ENCODE data around the gene GPR31. TPM values are rescaled to one million over a fixed set of nuclear protein-coding genes. Genes with fewer than 3 reads are reported as not detected.
"Not testable (repeated sequence)": the region's sequence is repeated elsewhere in the genome, so short reads cannot be mapped to it uniquely, and the experiment has no call there.

The GPR31 gene
- total and polyA plus RNA-seq, 2 of the 4 experiments (the other 2 are of a cell fraction), result not detected

DNA sequence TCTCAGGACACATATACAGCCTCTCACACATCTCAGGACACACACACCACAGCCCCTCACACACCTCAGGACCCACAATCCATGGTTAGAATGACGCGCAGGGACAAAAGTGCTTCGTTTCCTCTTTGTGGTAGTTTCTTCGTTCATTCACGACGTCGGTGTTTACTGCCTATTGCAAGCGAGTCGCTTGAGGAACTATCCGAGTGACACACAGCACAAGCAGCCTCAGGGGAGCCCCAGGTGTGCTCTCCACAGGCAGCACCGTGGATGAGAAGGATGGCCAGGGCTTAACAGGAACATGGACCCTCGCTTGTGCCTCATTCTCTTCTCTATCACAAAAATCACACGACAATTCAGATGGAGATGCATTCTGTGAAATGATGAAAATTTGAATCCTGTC, 12.1 kb upstream of the GPR31 start:
- H2BK5ac ChIP-seq (ENCODE audit: low read depth, low read length, poor library complexity, severe bottlenecking); H2AK5ac ChIP-seq (ENCODE audit: low read depth, low read length); ATAC-seq (ENCODE audit: low read depth); H2BK20ac ChIP-seq (ENCODE audit: low read depth, low read length); H3K36me3 ChIP-seq (ENCODE audit: control insufficient read depth, insufficient read depth, low read length); H3K4me1 ChIP-seq (ENCODE audit: control insufficient read depth, insufficient read depth, low read length); H2BK120ac ChIP-seq (ENCODE audit: low read depth, low read length); H3K23ac ChIP-seq (ENCODE audit: low read depth, low read length); H3K27ac ChIP-seq (ENCODE audit: insufficient read depth, low read length); H2BK15ac ChIP-seq (ENCODE audit: low read depth, low read length); CTCF ChIA-PET; intact Hi-C loops (cut with micrococcal nuclease); dilution Hi-C loops (cut with HindIII; ENCODE audit: low sequenced_read_pairs, unreplicated experiment); H3K18ac ChIP-seq (ENCODE audit: low read depth, low read length); H3K14ac ChIP-seq (replicated peaks; ENCODE audit: low read depth, low read length); H2AFZ ChIP-seq (replicated peaks; ENCODE audit: low read length, poor library complexity); H3K56ac ChIP-seq (ENCODE audit: extremely low read depth, insufficient read depth, low read length); H3K4me3 ChIP-seq (ENCODE audit: insufficient read depth, low read depth, low read length); H4K5ac ChIP-seq (ENCODE audit: low read depth, low read length); H3K4ac ChIP-seq (ENCODE audit: low read depth, low read length); DNase-seq; H3K79me1 ChIP-seq (ENCODE audit: low read depth in 1 of 2, low read length in 2 of 2); H3K4me2 ChIP-seq (ENCODE audit: low read depth, low read length); H3K9me1 ChIP-seq (ENCODE audit: insufficient read depth, low read length); H3K9me3 ChIP-seq (ENCODE audit: control insufficient read depth, insufficient read depth, low read length); in situ Hi-C loops (cut with MboI; ENCODE audit: low sequenced_read_pairs); H4K20me1 ChIP-seq (ENCODE audit: insufficient read depth, low read length); BruUV-seq (replicated peaks); POLR2A ChIA-PET (ENCODE audit: unreplicated experiment); H3K9ac ChIP-seq (ENCODE audit: low read depth, low read length); H4K8ac ChIP-seq (ENCODE audit: low read depth in 2 of 2, low read length in 2 of 2); H2AK9ac ChIP-seq (replicated peaks; ENCODE audit: low read depth, low read length, poor library complexity); H3K27me3 ChIP-seq (ENCODE audit: control insufficient read depth, insufficient read depth, low read length); H4K91ac ChIP-seq (ENCODE audit: insufficient read depth, low read depth, low read length): not testable (repeated sequence)
- WGBS, 2 experiments (ENCODE audit: extremely low coverage in 2 of 2, insufficient read length in 1 of 2), result no CpG with 5 or more reads among the region's 13 CpGs

DNA sequence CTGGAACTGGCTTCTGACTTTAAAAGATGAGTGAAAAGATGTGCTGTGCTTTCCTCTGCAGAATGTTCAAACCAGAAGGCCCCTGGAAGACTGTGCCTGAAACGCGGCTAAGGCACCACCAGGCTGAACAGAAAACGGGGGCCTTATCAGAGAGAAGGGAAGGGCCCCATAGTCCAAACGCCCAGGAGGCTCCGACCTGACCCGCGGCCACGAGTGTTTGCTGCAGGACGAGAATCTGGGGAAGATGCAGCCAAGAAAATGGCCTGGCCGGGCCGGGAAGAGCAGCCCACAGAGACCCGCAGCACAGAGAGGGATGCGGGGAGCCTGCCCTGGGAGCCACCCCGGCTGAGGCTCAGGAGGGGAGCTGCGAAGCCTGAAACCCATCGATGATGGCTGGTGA, 10.5 kb upstream of the GPR31 start:
- WGBS, 2 experiments (ENCODE audit: extremely low coverage in 2 of 2, insufficient read length in 1 of 2), result no CpG with 5 or more reads among the region's 16 CpGs
- H4K8ac ChIP-seq (ENCODE audit: low read depth in 2 of 2, low read length in 2 of 2); H3K56ac ChIP-seq (ENCODE audit: extremely low read depth, insufficient read depth, low read length); POLR2A ChIA-PET (ENCODE audit: unreplicated experiment); H3K4me2 ChIP-seq (ENCODE audit: low read depth, low read length); H4K20me1 ChIP-seq (ENCODE audit: insufficient read depth, low read length); H3K4ac ChIP-seq (ENCODE audit: low read depth, low read length); H4K5ac ChIP-seq (ENCODE audit: low read depth, low read length); H3K9me3 ChIP-seq (ENCODE audit: control insufficient read depth, insufficient read depth, low read length); DNase-seq; intact Hi-C loops (cut with micrococcal nuclease); in situ Hi-C loops (cut with MboI; ENCODE audit: low sequenced_read_pairs); H3K23ac ChIP-seq (ENCODE audit: low read depth, low read length); dilution Hi-C loops (cut with HindIII; ENCODE audit: low sequenced_read_pairs, unreplicated experiment); H2AK5ac ChIP-seq (ENCODE audit: low read depth, low read length); H2AK9ac ChIP-seq (replicated peaks; ENCODE audit: low read depth, low read length, poor library complexity); H4K91ac ChIP-seq (ENCODE audit: insufficient read depth, low read depth, low read length); H3K36me3 ChIP-seq (ENCODE audit: control insufficient read depth, insufficient read depth, low read length); ATAC-seq (ENCODE audit: low read depth); H3K9ac ChIP-seq (ENCODE audit: low read depth, low read length); H3K9me1 ChIP-seq (ENCODE audit: insufficient read depth, low read length); H2BK5ac ChIP-seq (ENCODE audit: low read depth, low read length, poor library complexity, severe bottlenecking); H3K27me3 ChIP-seq (ENCODE audit: control insufficient read depth, insufficient read depth, low read length); H2BK120ac ChIP-seq (ENCODE audit: low read depth, low read length); H3K4me3 ChIP-seq (ENCODE audit: insufficient read depth, low read depth, low read length); H3K18ac ChIP-seq (ENCODE audit: low read depth, low read length); H3K27ac ChIP-seq (ENCODE audit: insufficient read depth, low read length); H2BK20ac ChIP-seq (ENCODE audit: low read depth, low read length); BruUV-seq (replicated peaks); H2AFZ ChIP-seq (replicated peaks; ENCODE audit: low read length, poor library complexity); H3K79me1 ChIP-seq (ENCODE audit: low read depth in 1 of 2, low read length in 2 of 2); H2BK15ac ChIP-seq (ENCODE audit: low read depth, low read length); H3K14ac ChIP-seq (replicated peaks; ENCODE audit: low read depth, low read length); H3K4me1 ChIP-seq (ENCODE audit: control insufficient read depth, insufficient read depth, low read length); CTCF ChIA-PET: not testable (repeated sequence)
